Measurements from ENCODE around the gene SPOP. TPM values are rescaled to one million over a fixed set of nuclear protein-coding genes. Genes with fewer than 3 reads are reported as not detected.

The SPOP gene
- total RNA-seq, 1 donor from 2014 or later, result 189 TPM

DNA sequence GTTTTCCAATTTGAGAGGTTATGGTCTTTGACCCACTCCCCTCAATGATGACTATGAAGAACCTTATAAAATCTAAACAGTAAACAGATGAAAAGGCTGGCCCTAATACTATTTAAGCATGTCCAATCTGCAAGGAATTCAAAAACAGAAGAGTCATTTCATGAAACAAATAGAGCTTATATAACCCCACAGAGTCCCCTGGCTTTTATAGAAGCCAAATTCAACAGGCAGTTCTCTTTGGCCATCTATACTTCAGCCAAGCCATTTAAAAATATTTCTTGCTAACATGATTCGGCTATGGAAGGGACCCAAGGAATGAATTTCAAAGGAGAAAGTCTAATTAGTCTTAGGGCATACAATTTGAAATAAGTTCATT, 43.4 kb downstream of the SPOP start:
- peaks cover 29 to 86% of the 10 kb centered on the region in 2 donors for H3K4me1 ChIP-seq
- no peaks in the 10 kb centered on the region for H3K36me3 ChIP-seq
- H3K4me3 ChIP-seq, result peak overlapping the region in 1 of 2 donors; percentile 12
- TF ChIP-seq, protein P1, sequence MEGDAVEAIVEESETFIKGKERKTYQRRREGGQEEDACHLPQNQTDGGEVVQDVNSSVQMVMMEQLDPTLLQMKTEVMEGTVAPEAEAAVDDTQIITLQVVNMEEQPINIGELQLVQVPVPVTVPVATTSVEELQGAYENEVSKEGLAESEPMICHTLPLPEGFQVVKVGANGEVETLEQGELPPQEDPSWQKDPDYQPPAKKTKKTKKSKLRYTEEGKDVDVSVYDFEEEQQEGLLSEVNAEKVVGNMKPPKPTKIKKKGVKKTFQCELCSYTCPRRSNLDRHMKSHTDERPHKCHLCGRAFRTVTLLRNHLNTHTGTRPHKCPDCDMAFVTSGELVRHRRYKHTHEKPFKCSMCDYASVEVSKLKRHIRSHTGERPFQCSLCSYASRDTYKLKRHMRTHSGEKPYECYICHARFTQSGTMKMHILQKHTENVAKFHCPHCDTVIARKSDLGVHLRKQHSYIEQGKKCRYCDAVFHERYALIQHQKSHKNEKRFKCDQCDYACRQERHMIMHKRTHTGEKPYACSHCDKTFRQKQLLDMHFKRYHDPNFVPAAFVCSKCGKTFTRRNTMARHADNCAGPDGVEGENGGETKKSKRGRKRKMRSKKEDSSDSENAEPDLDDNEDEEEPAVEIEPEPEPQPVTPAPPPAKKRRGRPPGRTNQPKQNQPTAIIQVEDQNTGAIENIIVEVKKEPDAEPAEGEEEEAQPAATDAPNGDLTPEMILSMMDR (IDR thresholded peaks at IDR 0.05), result no peak
- no peaks in the 10 kb centered on the region for H3K9me3 ChIP-seq
- intact Hi-C loops (cut with DNase I), result no loop called here
- DNase-seq (ENCODE audit: low spot score in 2 of 2), result no peak
- H3K27ac ChIP-seq, result peak overlapping the region; percentile 88 to 94
- no peaks in the 10 kb centered on the region for H3K27me3 ChIP-seq

- no peaks in the 10 kb centered on the region for H3K27me3 ChIP-seq
- DNase-seq (ENCODE audit: low spot score in 2 of 2), result no peak
- peak overlapping the region; percentile 22 to 34 for H3K4me3 ChIP-seq
- peaks cover 32 to 91% of the 10 kb centered on the region in 2 donors for H3K4me1 ChIP-seq
- H3K27ac ChIP-seq, result peak overlapping the region; percentile 88 to 94
- intact Hi-C loops (cut with DNase I), result no loop called here
- H3K9me3 ChIP-seq, result no peaks in the 10 kb centered on the region
- no peaks in the 10 kb centered on the region for H3K36me3 ChIP-seq
- TF ChIP-seq, protein P1 (IDR thresholded peaks at IDR 0.05), result no peak
Observed at GRCh38 chr17:49633762-49634484, 44.0 kb downstream of the SPOP start.

- peak overlapping the region; percentile 88 to 94 for H3K27ac ChIP-seq
- H3K27me3 ChIP-seq, result no peaks in the 10 kb centered on the region
- no peak for DNase-seq (ENCODE audit: low spot score in 2 of 2)
- intact Hi-C loops (cut with DNase I), result no loop called here
- peak overlapping the region; percentile 22 to 34 for H3K4me3 ChIP-seq
- TF ChIP-seq, protein P1 (IDR thresholded peaks at IDR 0.05), result no peak
- no peaks in the 10 kb centered on the region for H3K36me3 ChIP-seq
- no peaks in the 10 kb centered on the region for H3K9me3 ChIP-seq
- peaks cover 32 to 93% of the 10 kb centered on the region in 2 donors for H3K4me1 ChIP-seq
Observed at GRCh38 chr17:49633250-49633649, 44.6 kb downstream of the SPOP start.

DNA sequence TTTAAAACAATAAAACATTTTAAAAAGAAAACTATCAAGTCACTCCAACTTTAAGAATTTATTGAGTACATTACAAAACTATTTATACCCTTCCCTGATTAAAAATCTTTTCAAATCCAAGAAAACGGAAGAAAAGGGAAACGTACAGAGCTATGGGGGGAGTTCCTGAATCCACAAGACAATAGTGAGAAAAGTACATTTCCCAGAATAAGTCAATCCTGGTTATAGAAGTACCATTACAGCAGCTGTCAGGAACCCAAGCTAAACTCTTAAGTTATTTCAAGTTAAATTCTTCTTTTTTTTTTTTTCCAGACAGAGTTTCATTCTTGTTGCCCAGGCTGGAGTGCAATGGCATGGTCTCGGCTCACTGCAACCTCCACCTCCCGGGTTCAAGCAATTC, 45.7 kb downstream of the SPOP start:
- intact Hi-C loops (cut with DNase I), result no loop called here
- TF ChIP-seq, protein P1 (IDR thresholded peaks at IDR 0.05), result no peak
- H3K4me3 ChIP-seq, result peak overlapping the region; percentile 20 to 34
- no peaks in the 10 kb centered on the region for H3K9me3 ChIP-seq
- H3K27me3 ChIP-seq, result no peaks in the 10 kb centered on the region
- peaks cover 23 to 91% of the 10 kb centered on the region in 2 donors for H3K4me1 ChIP-seq
- peak overlapping the region; percentile 88 to 94 for H3K27ac ChIP-seq
- no peak for DNase-seq (ENCODE audit: low spot score in 2 of 2)
- H3K36me3 ChIP-seq, result no peaks in the 10 kb centered on the region

- Histone ChIP-seq H3K27ac (peak overlapping the region; percentile 88 to 94), H3K9me3 (no peaks in the 10 kb centered on the region), H3K36me3 (peaks cover 0 to 1% of the 10 kb centered on the region in 2 donors), H3K27me3 (no peaks in the 10 kb centered on the region), H3K4me1 (peaks cover 20 to 92% of the 10 kb centered on the region in 2 donors), H3K4me3 (no peak overlapping the region)
- DNase-seq (ENCODE audit: low spot score in 2 of 2), result no peak
- intact Hi-C loops (cut with DNase I), result no loop called here
- TF ChIP-seq, protein P1 (IDR thresholded peaks at IDR 0.05), result no peak
Observed at GRCh38 chr17:49631496-49631895, 46.4 kb downstream of the SPOP start.
